Ovary (tissue), 3 donors: Measurements from ENCODE around the gene CDK8.
"Not testable (repeated sequence)": the region's sequence is repeated elsewhere in the genome, so short reads cannot be mapped to it uniquely, and the experiment has no call there.

Source experiments
- EP300 ChIP-seq: sonication (generic); formaldehyde crosslinking; IDR thresholded peaks from one replicate; pipeline ENCODE4 v1.6.1; 2017; ENCODE audit warnings: antibody characterized with exemption
- POLR2A ChIP-seq: fragments of 450-650 bp; IDR thresholded peaks from one replicate; pipeline ENCODE4 v1.6.1; 2017; ENCODE audit warnings: antibody characterized with exemption, mild to moderate bottlenecking, moderate library complexity
- TF ChIP-seq, protein P1 (sequence below), 3 donors: fragments of 450-650 bp in 2 of 3; fragments of 200-600 bp in 1 of 3; IDR thresholded peaks; one replicate each; pipeline versions ENCODE4 v1.5.1 to v1.8.0; 2016 to 2022; ENCODE audit warnings: antibody characterized with exemption in 3 of 3, mild to moderate bottlenecking in 1 of 3
- donor health status: DM: no; HTN: no; CAD: no.

DNA sequence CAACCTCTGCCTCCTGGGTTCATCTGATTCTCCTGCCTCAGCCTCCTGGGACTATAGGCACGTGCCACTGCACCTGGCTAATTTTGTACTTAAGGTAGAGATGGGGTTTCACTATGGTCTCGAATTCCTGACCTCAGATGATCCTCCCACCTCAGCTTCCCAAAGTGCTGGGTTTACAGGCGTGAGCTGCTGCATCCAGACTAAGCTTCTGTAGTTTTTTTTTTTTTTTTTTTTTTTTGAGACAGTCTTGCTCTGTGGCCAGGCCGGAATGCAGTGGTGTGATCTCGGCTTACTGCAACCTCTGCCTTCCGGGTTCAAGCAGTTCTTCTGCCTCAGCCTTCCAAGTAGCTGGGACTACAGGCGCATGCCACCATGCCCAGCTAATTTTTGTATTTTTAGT lies 34.9 kb downstream of the CDK8 start:
- not testable (repeated sequence) for TF ChIP-seq POLR2A, EP300
- TF ChIP-seq, protein P1, sequence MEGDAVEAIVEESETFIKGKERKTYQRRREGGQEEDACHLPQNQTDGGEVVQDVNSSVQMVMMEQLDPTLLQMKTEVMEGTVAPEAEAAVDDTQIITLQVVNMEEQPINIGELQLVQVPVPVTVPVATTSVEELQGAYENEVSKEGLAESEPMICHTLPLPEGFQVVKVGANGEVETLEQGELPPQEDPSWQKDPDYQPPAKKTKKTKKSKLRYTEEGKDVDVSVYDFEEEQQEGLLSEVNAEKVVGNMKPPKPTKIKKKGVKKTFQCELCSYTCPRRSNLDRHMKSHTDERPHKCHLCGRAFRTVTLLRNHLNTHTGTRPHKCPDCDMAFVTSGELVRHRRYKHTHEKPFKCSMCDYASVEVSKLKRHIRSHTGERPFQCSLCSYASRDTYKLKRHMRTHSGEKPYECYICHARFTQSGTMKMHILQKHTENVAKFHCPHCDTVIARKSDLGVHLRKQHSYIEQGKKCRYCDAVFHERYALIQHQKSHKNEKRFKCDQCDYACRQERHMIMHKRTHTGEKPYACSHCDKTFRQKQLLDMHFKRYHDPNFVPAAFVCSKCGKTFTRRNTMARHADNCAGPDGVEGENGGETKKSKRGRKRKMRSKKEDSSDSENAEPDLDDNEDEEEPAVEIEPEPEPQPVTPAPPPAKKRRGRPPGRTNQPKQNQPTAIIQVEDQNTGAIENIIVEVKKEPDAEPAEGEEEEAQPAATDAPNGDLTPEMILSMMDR (IDR thresholded peaks at IDR 0.05): not testable (repeated sequence)
